Activated T-helper 2 cell treated with anti-CD3 and anti-CD28 coated beads, Interferon-gamma antibody, Interleukin-2, Interleukin-4, amounts not matched to agents 10 μg/mL and 5 μg/mL and 100 μg/mL, durations not matched to agents 14 hours and 24 hours and 36 hours (primary cell): ENCODE results near the gene TYSND1. TPM values are rescaled to one million over a fixed set of nuclear protein-coding genes. Genes with fewer than 3 reads are reported as not detected.
"Not testable (repeated sequence)": the region's sequence is repeated elsewhere in the genome, so short reads cannot be mapped to it uniquely, and the experiment has no call there.

Source experiments
- DNase-seq: peaks from one replicate; pipeline ENCODE4 v3.0.0; 2021; ENCODE audit warnings: low spot score
- H3K27ac Mint-ChIP-seq: one replicate; pipeline ENCODE4 v1.8.0; 2021; ENCODE audit warnings: mixed read lengths
- H3K27me3 Mint-ChIP-seq: one replicate; pipeline ENCODE4 v1.8.0; 2021; ENCODE audit warnings: low read depth, mixed read lengths
- H3K36me3 Mint-ChIP-seq: one replicate; pipeline ENCODE4 v1.8.0; 2021; ENCODE audit warnings: low read depth, mixed read lengths
- H3K4me1 Mint-ChIP-seq: one replicate; pipeline ENCODE4 v1.8.0; 2021; ENCODE audit warnings: low read depth, mixed read lengths
- H3K4me3 Mint-ChIP-seq: one replicate; pipeline ENCODE4 v1.8.0; 2021; ENCODE audit warnings: low read depth, mild to moderate bottlenecking, moderate library complexity, mixed read lengths
- H3K9me3 Mint-ChIP-seq: one replicate; pipeline ENCODE4 v1.8.0; 2021; ENCODE audit warnings: mixed read lengths
- intact Hi-C: fragments of 100-400 bp; cut with micrococcal nuclease; formaldehyde crosslinking; loops from one replicate; pipeline ENCODE4 v1.15.1; 2023
- total RNA-seq: library from RNA; stranded (reverse); gene quantifications from 2 replicates; pipeline ENCODE4 v1.2.3, GENCODE V29; 2022

Gene TYSND1
- total RNA-seq: 12.5 and 13.6 TPM in 2 replicates

GRCh38 chr10:70146489-70147258 is at the start of gene TYSND1:
Gene TYSND1, minus strand, starts transcription at chr10:70146700. Its CDS starts 114 bp downstream, at chr10:70146586.
- no peaks in the 10 kb centered on the region for H3K9me3 Mint-ChIP-seq
- H3K36me3 Mint-ChIP-seq: peaks cover 29% of the 10 kb centered on the region
- H3K27ac Mint-ChIP-seq: peak within 1 kb of the TSS; percentile 97
- intact Hi-C loops: loop anchor here (1.0 to 10.0 kb wide), 5 partner anchors 16 to 86 kb away; partner anchors contain the start of genes PPA1 and SAR1A
- peak within 1 kb of the TSS; percentile 92 for H3K4me3 Mint-ChIP-seq
- no peaks in the 10 kb centered on the region for H3K27me3 Mint-ChIP-seq
- H3K4me1 Mint-ChIP-seq: peaks cover 16% of the 10 kb centered on the region
- peak; percentile 92 for DNase-seq

- H3K27ac Mint-ChIP-seq: no peak overlapping the region
- H3K27me3 Mint-ChIP-seq: no peaks in the 10 kb centered on the region
- DNase-seq: no peak
- no peaks in the 10 kb centered on the region for H3K9me3 Mint-ChIP-seq
- H3K36me3 Mint-ChIP-seq: peaks cover 25% of the 10 kb centered on the region
- peaks cover 20% of the 10 kb centered on the region for H3K4me1 Mint-ChIP-seq
- H3K4me3 Mint-ChIP-seq: no peak overlapping the region
- intact Hi-C loops: loop anchor here (10.0 kb wide), 1 partner anchor 49 kb away; the partner anchor contains the start of gene TYSND1
Measured at GRCh38 chr10:70193391-70193844, 46.9 kb upstream of the TYSND1 start.

GRCh38 chr10:70192326-70192968 is 45.9 kb upstream of the TYSND1 start:
- H3K27ac Mint-ChIP-seq: no peak overlapping the region
- no peak overlapping the region for H3K4me3 Mint-ChIP-seq
- H3K9me3 Mint-ChIP-seq: no peaks in the 10 kb centered on the region
- H3K4me1 Mint-ChIP-seq: peaks cover 11% of the 10 kb centered on the region
- no peaks in the 10 kb centered on the region for H3K27me3 Mint-ChIP-seq
- H3K36me3 Mint-ChIP-seq: peaks cover 15% of the 10 kb centered on the region
- DNase-seq: no peak
- intact Hi-C loops: loop anchor here (10.0 kb wide), 1 partner anchor 48 kb away; the partner anchor contains the start of gene TYSND1

GRCh38 chr10:70191972-70192305 is 45.4 kb upstream of the TYSND1 start:
- H3K27me3 Mint-ChIP-seq: no peaks in the 10 kb centered on the region
- H3K36me3 Mint-ChIP-seq: peaks cover 10% of the 10 kb centered on the region
- intact Hi-C loops: loop anchor here (10.0 kb wide), 1 partner anchor 47 kb away; the partner anchor contains the start of gene TYSND1
- DNase-seq: no peak
- peaks cover 7% of the 10 kb centered on the region for H3K4me1 Mint-ChIP-seq
- H3K27ac Mint-ChIP-seq: peak overlapping the region; percentile 7
- no peak overlapping the region for H3K4me3 Mint-ChIP-seq
- H3K9me3 Mint-ChIP-seq: no peaks in the 10 kb centered on the region

- Mint-ChIP-seq H3K27ac (no peak overlapping the region), H3K9me3 (no peaks in the 10 kb centered on the region), H3K4me3 (no peak overlapping the region), H3K36me3 (peaks cover 7% of the 10 kb centered on the region), H3K4me1 (peaks cover 7% of the 10 kb centered on the region), H3K27me3 (no peaks in the 10 kb centered on the region)
- intact Hi-C loops: loop anchor here (10.0 kb wide), 1 partner anchor 47 kb away; the partner anchor contains the start of gene TYSND1
- no peak for DNase-seq
Measured at GRCh38 chr10:70191161-70191971, 44.9 kb upstream of the TYSND1 start.

GRCh38 chr10:70190581-70190980 is 44.1 kb upstream of the TYSND1 start:
- intact Hi-C loops: loop anchor here (10.0 kb wide), 1 partner anchor 46 kb away; the partner anchor contains the start of gene TYSND1
- Mint-ChIP-seq H3K4me1 (peaks cover 7% of the 10 kb centered on the region), H3K4me3 (no peak overlapping the region), H3K9me3 (no peaks in the 10 kb centered on the region), H3K27ac (no peak overlapping the region), H3K27me3 (no peaks in the 10 kb centered on the region), H3K36me3 (peaks cover 3% of the 10 kb centered on the region)
- no peak for DNase-seq

GRCh38 chr10:70190102-70190501 is 43.6 kb upstream of the TYSND1 start:
- H3K36me3 Mint-ChIP-seq: peaks cover under 1% of the 10 kb centered on the region
- intact Hi-C loops: loop anchor here (10.0 kb wide), 1 partner anchor 45 kb away; the partner anchor contains the start of gene TYSND1
- H3K4me3 Mint-ChIP-seq: no peak overlapping the region
- H3K27ac Mint-ChIP-seq: no peak overlapping the region
- no peaks in the 10 kb centered on the region for H3K9me3 Mint-ChIP-seq
- peaks cover 7% of the 10 kb centered on the region for H3K4me1 Mint-ChIP-seq
- peaks cover 5% of the 10 kb centered on the region for H3K27me3 Mint-ChIP-seq
- DNase-seq: no peak

- intact Hi-C loops: no loop called here
- no peaks in the 10 kb centered on the region for H3K36me3 Mint-ChIP-seq
- no peaks in the 10 kb centered on the region for H3K9me3 Mint-ChIP-seq
- no peak for DNase-seq
- H3K27ac Mint-ChIP-seq: no peak overlapping the region
- peaks cover 10% of the 10 kb centered on the region for H3K27me3 Mint-ChIP-seq
- no peak overlapping the region for H3K4me3 Mint-ChIP-seq
- H3K4me1 Mint-ChIP-seq: peaks cover 7% of the 10 kb centered on the region
Measured at GRCh38 chr10:70188768-70189167, 42.3 kb upstream of the TYSND1 start.

GRCh38 chr10:70186571-70186970 is 40.1 kb upstream of the TYSND1 start:
- peaks cover 3% of the 10 kb centered on the region for H3K4me1 Mint-ChIP-seq
- no peaks in the 10 kb centered on the region for H3K36me3 Mint-ChIP-seq
- H3K9me3 Mint-ChIP-seq: no peaks in the 10 kb centered on the region
- peaks cover 20% of the 10 kb centered on the region for H3K27me3 Mint-ChIP-seq
- no peak overlapping the region for H3K4me3 Mint-ChIP-seq
- H3K27ac Mint-ChIP-seq: no peak overlapping the region
- no peak for DNase-seq
- intact Hi-C loops: no loop called here

- intact Hi-C loops: no loop called here
- Mint-ChIP-seq H3K27me3 (peaks cover 22% of the 10 kb centered on the region), H3K36me3 (no peaks in the 10 kb centered on the region), H3K27ac (no peak overlapping the region), H3K4me3 (no peak overlapping the region), H3K4me1 (no peaks in the 10 kb centered on the region), H3K9me3 (no peaks in the 10 kb centered on the region)
- DNase-seq: no peak
Measured at GRCh38 chr10:70186090-70186489, 39.6 kb upstream of the TYSND1 start.

GRCh38 chr10:70183304-70183703 is 36.8 kb upstream of the TYSND1 start:
- H3K4me3 Mint-ChIP-seq: no peak overlapping the region
- peaks cover 10% of the 10 kb centered on the region for H3K9me3 Mint-ChIP-seq
- H3K27ac Mint-ChIP-seq: no peak overlapping the region
- no peak for DNase-seq
- intact Hi-C loops: no loop called here
- H3K36me3 Mint-ChIP-seq: no peaks in the 10 kb centered on the region
- H3K4me1 Mint-ChIP-seq: no peaks in the 10 kb centered on the region
- H3K27me3 Mint-ChIP-seq: peaks cover 37% of the 10 kb centered on the region

GRCh38 chr10:70179209-70179608 is 32.7 kb upstream of the TYSND1 start:
- H3K4me3 Mint-ChIP-seq, intact Hi-C loops, H3K4me1 Mint-ChIP-seq, H3K36me3 Mint-ChIP-seq, H3K27ac Mint-ChIP-seq, DNase-seq, H3K9me3 Mint-ChIP-seq: not testable (repeated sequence)
- H3K27me3 Mint-ChIP-seq: peaks cover 29% of the 10 kb centered on the region
